K562 (cell line): ENCODE measurements around the gene BATF. TPM values are rescaled to one million over a fixed set of nuclear protein-coding genes. Genes with fewer than 3 reads are reported as not detected.

Source experiments
- ATAC-seq: fragments of 200-7000 bp; cut with Tn5 transposase; 3 replicates; pipeline ENCODE4 v1.9.1; 2020; ENCODE audit warnings: moderate library complexity
- BruUV-seq: library from RNA; stranded (reverse); fragments of 400-500 nt; replicated peaks from 2 replicates; lab custom pipeline; 2021; lab: Mats Ljungman, UMichigan
- CTCF ChIA-PET: fragments of 300-600 bp; formaldehyde crosslinking; extraction: SDS; loops from one replicate; lab custom pipeline; 2021; ENCODE audit warnings: low intra/inter-chr PET ratio; lab: Yijun Ruan, JAX
- POLR2A ChIA-PET: fragments of 300-600, 350-650 bp; sonication (Branson Sonifier 250); formaldehyde crosslinking; extraction: SDS; loops from one replicate; lab custom pipeline; 2021; ENCODE audit warnings: antibody characterized with exemption, inconsistent platforms; lab: Yijun Ruan, JAX
- DNase-seq, 4 experiments: peaks; one replicate each; pipeline versions ENCODE4 v3.0.0 to v3.0.0-alpha.2; 2011 to 2018; ENCODE audit warnings: low spot score in 3 of 4, mixed read lengths in 3 of 4; ENCODE audit errors: extremely low read depth in 1 of 4
- FAIRE-seq: peaks from 2 replicates; lab custom pipeline; 2011; peaks lifted over from hg19 to GRCh38; lab: Jason Lieb, UNC
- H2AFZ ChIP-seq: 2 replicates; pipeline ENCODE4 v1.6.0; 2011; ENCODE audit warnings: low read depth, low read length, control low read depth, inconsistent platforms
- H3K27ac ChIP-seq: fragments of 200-600 bp; 3 replicates; pipeline ENCODE4 v1.8.0; 2011; ENCODE audit warnings: low read depth, mild to moderate bottlenecking, control low read depth, inconsistent platforms, low read length, moderate library complexity, mixed read lengths; ENCODE audit errors: extremely low read depth
- H3K27me3 ChIP-seq, 2 experiments: fragments of 300-600 bp in 1 of 2; 2 replicates in 1 of 2; 3 replicates in 1 of 2; pipeline versions ENCODE4 v1.6.0 to v1.8.0; 2011; ENCODE audit warnings: inconsistent platforms in 2 of 2, low read length in 2 of 2, mild to moderate bottlenecking in 1 of 2, mixed read lengths in 1 of 2, moderate library complexity in 1 of 2; ENCODE audit not compliant: control insufficient read depth in 2 of 2, insufficient read depth in 2 of 2
- H3K36me3 ChIP-seq: fragments of 300-600 bp; 3 replicates; pipeline ENCODE4 v1.8.0; 2011; ENCODE audit warnings: mild to moderate bottlenecking, low read length, inconsistent platforms; ENCODE audit not compliant: control insufficient read depth, insufficient read depth
- H3K4me1 ChIP-seq, 2 experiments: fragments of 200-600 bp in 1 of 2; replicated peaks in 1 of 2; 2 replicates in 1 of 2; 3 replicates in 1 of 2; pipeline versions ENCODE4 v1.5.1 to v1.8.0; 2011; ENCODE audit warnings: inconsistent platforms in 2 of 2, low read length in 2 of 2, mild to moderate bottlenecking in 1 of 2, mixed read lengths in 1 of 2, moderate library complexity in 1 of 2; ENCODE audit not compliant: control insufficient read depth in 2 of 2, insufficient read depth in 2 of 2
- H3K4me2 ChIP-seq: 2 replicates; pipeline ENCODE4 v1.6.1; 2011; ENCODE audit warnings: low read length, control low read depth, inconsistent platforms, mixed read lengths; ENCODE audit not compliant: insufficient read depth
- H3K4me3 ChIP-seq: fragments of 200-600 bp; sonication (generic), shearing (Covaris generic); 2 replicates; pipeline ENCODE4 v1.5.1; 2016; ENCODE audit warnings: control low read depth, inconsistent platforms
- H3K79me2 ChIP-seq: fragments of 200-600 bp; 3 replicates; pipeline ENCODE4 v1.8.0; 2011; ENCODE audit warnings: low read length, inconsistent platforms; ENCODE audit not compliant: control insufficient read depth, insufficient read depth
- H3K9ac ChIP-seq, 2 experiments: 2 replicates each; pipeline versions ENCODE4 v1.6.0 to v1.6.1; 2011; ENCODE audit warnings: low read depth in 2 of 2, low read length in 2 of 2, control low read depth in 1 of 2, inconsistent platforms in 1 of 2, mild to moderate bottlenecking in 1 of 2, mixed read lengths in 1 of 2; ENCODE audit not compliant: insufficient read depth in 1 of 2
- H3K9me1 ChIP-seq: one replicate; pipeline ENCODE4 v1.6.0; 2011; ENCODE audit warnings: inconsistent platforms, mild to moderate bottlenecking, low read length, moderate library complexity; ENCODE audit not compliant: control insufficient read depth, insufficient read depth
- H3K9me3 ChIP-seq: replicated peaks from 2 replicates; pipeline ENCODE4 v1.5.1; 2011; ENCODE audit warnings: low read depth, low read length, inconsistent platforms; ENCODE audit not compliant: control insufficient read depth, insufficient read depth
- H4K20me1 ChIP-seq: replicated peaks from 2 replicates; pipeline ENCODE4 v1.6.1; 2011; ENCODE audit warnings: low read length, inconsistent platforms, mixed read lengths; ENCODE audit not compliant: control insufficient read depth, insufficient read depth
- CBFB ChIP-seq: sonication (generic); formaldehyde crosslinking; IDR thresholded peaks from 2 replicates; pipeline ENCODE4 v1.4.0; 2020; ENCODE audit warnings: mild to moderate bottlenecking, missing genetic modification reagents
- CBX8 ChIP-seq: fragments of 200-600 bp; sonication (generic); IDR thresholded peaks from 2 replicates; pipeline ENCODE4 v1.6.1; 2012; ENCODE audit warnings: borderline replicate concordance, mixed run types, low read depth, mild to moderate bottlenecking, moderate library complexity, mixed read lengths, low read length, control low read depth, inconsistent platforms; ENCODE audit not compliant: poor library complexity, severe bottlenecking; ENCODE audit errors: extremely low read depth
- FOXP1 ChIP-seq: sonication (generic); formaldehyde crosslinking; IDR thresholded peaks from 2 replicates; pipeline ENCODE4 v1.8.0; 2022; ENCODE audit warnings: mild to moderate bottlenecking, missing genetic modification reagents
- TCF7 ChIP-seq: sonication (generic); IDR thresholded peaks from 2 replicates; pipeline ENCODE4 v1.6.1; 2016; ENCODE audit warnings: antibody characterized with exemption, borderline replicate concordance
- WGBS: fragments of 100-300 bp; shearing (Covaris generic); methylation state at CpG from one replicate; pipeline ENCODE4 v1.1.6; 2016; ENCODE audit warnings: low coverage, mixed read lengths; ENCODE audit not compliant: insufficient coverage; ENCODE audit errors: missing lambda C conversion rate; 5-methylcytosine and 5-hydroxymethylcytosine counted together
- in situ Hi-C: fragments of 300-500 bp; cut with MboI; formaldehyde crosslinking; loops from 4 replicates; pipeline ENCODE4 v1.15.0; 2018; ENCODE audit warnings: inconsistent platforms, mixed read lengths
- intact Hi-C: fragments of 100-400 bp; cut with micrococcal nuclease; formaldehyde crosslinking; loops from 2 replicates; pipeline ENCODE4 v1.14.2; 2022
- polyA plus RNA-seq, 8 experiments: library from polyadenylated mRNA; depleted of rRNA in 4 of 8; stranded (reverse) in 5 of 8; unstranded in 3 of 8; fragments of >200 nt; fragmentation: Nextera tagmentation in 2 of 8; fragmentation: Illumina TruSeq in 1 of 8; extraction: Ambion mirVana in 2 of 8; extraction: Trizol in 1 of 8; gene quantifications; 2 replicates each; pipeline versions ENCODE4 v1.2.1 to v1.2.3, GENCODE V29; 2011 to 2014; ENCODE audit warnings: inconsistent platforms in 1 of 8, missing spikeins in 1 of 8
- total RNA-seq, 7 experiments: library from RNA; depleted of rRNA in 6 of 7; stranded (reverse); fragments of >200 nt in 6 of 7; fragmentation: Illumina TruSeq in 2 of 7; extraction: Trizol in 2 of 7; gene quantifications; 2 replicates each; pipeline versions ENCODE4 v1.2.1 to v1.2.3, GENCODE V29; 2011 to 2021; ENCODE audit warnings: low replicate concordance in 1 of 7

The BATF gene
- total and polyA plus RNA-seq, 9 of the 15 experiments (the other 6 are each of a cell fraction or from before 2014, with no cell fraction given): 0.13 to 2.1 (median 0.55) TPM; not detected in 2

DNA sequence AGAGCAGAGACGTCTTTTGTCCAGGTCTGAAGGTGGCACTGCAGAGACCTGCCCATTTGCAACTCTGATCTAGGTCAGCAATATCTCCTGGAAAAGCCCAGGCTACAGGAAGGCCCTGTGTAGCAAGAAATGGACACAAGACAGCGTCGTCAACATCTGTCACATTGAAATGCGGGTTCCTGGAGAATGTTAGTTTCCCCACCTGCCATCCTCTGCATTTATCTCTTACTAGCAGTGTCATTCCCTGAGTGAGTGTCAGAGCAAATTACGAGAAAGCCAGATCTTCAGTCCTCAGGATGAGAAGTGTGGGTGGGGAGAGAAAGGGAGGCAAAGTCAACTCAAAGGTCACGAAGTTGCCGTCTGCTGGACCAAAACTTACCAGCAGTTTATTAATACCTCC lies 28.8 kb downstream of the BATF start (continued):
- no peak for TF ChIP-seq CBFB (CRISPR knock-in tag)

- H3K79me2 ChIP-seq: no peaks in the 10 kb centered on the region
- ChIA-PET CTCF (interaction anchor here (0.6 kb wide), 1 partner anchor 246 kb away, joined by 3 read pairs; no protein-coding TSS in a partner anchor), POLR2A (interaction anchor here (0.9 kb wide), 1 partner anchor 70 kb away, joined by 3 read pairs; no protein-coding TSS in a partner anchor)
- ATAC-seq: no peak
- no peak overlapping the region for H2AFZ ChIP-seq
- BruUV-seq: no TSS peak
- H3K27me3 ChIP-seq: peaks cover 0 to 21% of the 10 kb centered on the region in 2 experiments; a peak in 3 of 5 replicates
- no peak overlapping the region for H3K4me2 ChIP-seq
- no peak for DNase-seq
- no peaks in the 10 kb centered on the region for H3K36me3 ChIP-seq
- no peak overlapping the region for H3K9ac ChIP-seq
- TF ChIP-seq CBX8 (no peak), FOXP1 (no peak), TCF7 (no peak)
- in situ Hi-C loops: no loop called here
- intact Hi-C loops: no loop called here
- H3K27ac ChIP-seq: no peak overlapping the region
- no peak for FAIRE-seq
- H3K4me1 ChIP-seq: no peaks in the 10 kb centered on the region; a peak in 1 of 5 replicates
- WGBS: 0% methylated on average over 3 of the region's 6 CpGs
- H3K9me1 ChIP-seq: no peaks in the 10 kb centered on the region
- no peaks in the 10 kb centered on the region for H4K20me1 ChIP-seq
- H3K4me3 ChIP-seq: no peak overlapping the region
- no peaks in the 10 kb centered on the region for H3K9me3 ChIP-seq
Observed at GRCh38 chr14:75553157-75553556, 30.9 kb downstream of the BATF start.
